IMR-90 (cell line): ENCODE measurements around the gene RAPGEF5. TPM values are rescaled to one million over a fixed set of nuclear protein-coding genes. Genes with fewer than 3 reads are reported as not detected.

ENCODE experiments used
- ATAC-seq: fragments of 200-7000 bp; cut with Tn5 transposase; 2 replicates; pipeline ENCODE4 v1.9.1; 2020; ENCODE audit warnings: low read depth, mild to moderate bottlenecking, moderate library complexity
- BruUV-seq: library from RNA; stranded (reverse); fragments of 400-500 nt; replicated peaks from 2 replicates; lab custom pipeline; 2021; lab: Mats Ljungman, UMichigan
- CTCF ChIA-PET: fragments of 300-600 bp; formaldehyde crosslinking; extraction: SDS; loops from one replicate; lab custom pipeline; 2021; ENCODE audit warnings: antibody characterized with exemption; lab: Yijun Ruan, JAX
- POLR2A ChIA-PET: fragments of 300-600 bp; sonication (Branson Sonifier 250); formaldehyde crosslinking; loops from one replicate; lab custom pipeline; 2022; ENCODE audit warnings: antibody characterized with exemption; ENCODE audit not compliant: unreplicated experiment; lab: Charles Lee
- DNase-seq: peaks from one replicate; pipeline ENCODE4 v3.0.0; 2013
- H2AFZ ChIP-seq: replicated peaks from 2 replicates; pipeline ENCODE3; 2013; ENCODE audit warnings: low read length, mild to moderate bottlenecking; ENCODE audit not compliant: poor library complexity
- H2AK5ac ChIP-seq: 2 replicates; pipeline ENCODE4 v1.6.1; 2013; ENCODE audit warnings: low read depth, low read length, inconsistent platforms
- H2AK9ac ChIP-seq: replicated peaks from 2 replicates; pipeline ENCODE3; 2013; ENCODE audit warnings: mild to moderate bottlenecking, low read depth, low read length, moderate library complexity; ENCODE audit not compliant: poor library complexity
- H2BK120ac ChIP-seq: 2 replicates; pipeline ENCODE4 v1.6.1; 2013; ENCODE audit warnings: low read depth, low read length, inconsistent platforms
- H2BK15ac ChIP-seq: 3 replicates; pipeline ENCODE4 v1.6.1; 2013; ENCODE audit warnings: low read depth, low read length, inconsistent platforms
- H2BK20ac ChIP-seq: 2 replicates; pipeline ENCODE4 v1.6.1; 2013; ENCODE audit warnings: low read depth, mild to moderate bottlenecking, inconsistent platforms, low read length, moderate library complexity
- H2BK5ac ChIP-seq: 2 replicates; pipeline ENCODE4 v1.6.1; 2013; ENCODE audit warnings: mild to moderate bottlenecking, low read depth, low read length, inconsistent platforms; ENCODE audit not compliant: poor library complexity, severe bottlenecking
- H3K14ac ChIP-seq: replicated peaks from 2 replicates; pipeline ENCODE4 v1.6.1; 2013; ENCODE audit warnings: low read depth, low read length, inconsistent platforms
- H3K18ac ChIP-seq: 2 replicates; pipeline ENCODE4 v1.6.1; 2013; ENCODE audit warnings: low read depth, low read length, control low read depth
- H3K23ac ChIP-seq: 2 replicates; pipeline ENCODE4 v1.6.1; 2013; ENCODE audit warnings: low read depth, low read length, inconsistent platforms
- H3K27ac ChIP-seq: 2 replicates; pipeline ENCODE4 v1.5.1; 2013; ENCODE audit warnings: mild to moderate bottlenecking, control low read depth, low read length; ENCODE audit not compliant: insufficient read depth
- H3K27me3 ChIP-seq: 2 replicates; pipeline ENCODE4 v1.6.1; 2013; ENCODE audit warnings: low read length; ENCODE audit not compliant: control insufficient read depth, insufficient read depth
- H3K36me3 ChIP-seq: 2 replicates; pipeline ENCODE4 v1.6.1; 2013; ENCODE audit warnings: low read length, mixed read lengths; ENCODE audit not compliant: control insufficient read depth, insufficient read depth
- H3K4ac ChIP-seq: 2 replicates; pipeline ENCODE4 v1.6.1; 2013; ENCODE audit warnings: low read depth, low read length, inconsistent platforms
- H3K4me1 ChIP-seq: 2 replicates; pipeline ENCODE4 v1.6.1; 2013; ENCODE audit warnings: low read length, mixed read lengths; ENCODE audit not compliant: control insufficient read depth, insufficient read depth
- H3K4me2 ChIP-seq: 2 replicates; pipeline ENCODE4 v1.6.1; 2013; ENCODE audit warnings: low read depth, mild to moderate bottlenecking, control low read depth, low read length, moderate library complexity
- H3K4me3 ChIP-seq: 2 replicates; pipeline ENCODE4 v1.5.1; 2013; ENCODE audit warnings: low read depth, mild to moderate bottlenecking, control low read depth, low read length, moderate library complexity; ENCODE audit not compliant: insufficient read depth
- H3K56ac ChIP-seq: 2 replicates; pipeline ENCODE4 v1.6.1; 2013; ENCODE audit warnings: low read length, inconsistent platforms; ENCODE audit not compliant: insufficient read depth; ENCODE audit errors: extremely low read depth
- H3K79me1 ChIP-seq, 2 experiments: 2 replicates each; pipeline ENCODE4 v1.6.1; 2013; ENCODE audit warnings: low read length in 2 of 2, inconsistent platforms in 1 of 2, low read depth in 1 of 2
- H3K9ac ChIP-seq: 2 replicates; pipeline ENCODE4 v1.6.1; 2013; ENCODE audit warnings: low read depth, low read length, control low read depth
- H3K9me1 ChIP-seq: 2 replicates; pipeline ENCODE4 v1.6.1; 2013; ENCODE audit warnings: low read length, inconsistent platforms; ENCODE audit not compliant: insufficient read depth
- H3K9me3 ChIP-seq: 2 replicates; pipeline ENCODE4 v1.6.1; 2013; ENCODE audit warnings: low read length; ENCODE audit not compliant: control insufficient read depth, insufficient read depth
- H4K20me1 ChIP-seq: 2 replicates; pipeline ENCODE4 v1.6.1; 2013; ENCODE audit warnings: low read length, inconsistent platforms; ENCODE audit not compliant: insufficient read depth
- H4K5ac ChIP-seq: 2 replicates; pipeline ENCODE4 v1.6.1; 2013; ENCODE audit warnings: mild to moderate bottlenecking, low read depth, low read length, control low read depth
- H4K8ac ChIP-seq, 2 experiments: 2 replicates each; pipeline ENCODE4 v1.6.1; 2013; ENCODE audit warnings: low read depth in 2 of 2, low read length in 2 of 2, control low read depth in 1 of 2, inconsistent platforms in 1 of 2
- H4K91ac ChIP-seq: 2 replicates; pipeline ENCODE4 v1.6.1; 2013; ENCODE audit warnings: low read depth, low read length, inconsistent platforms; ENCODE audit not compliant: insufficient read depth
- BHLHE40 ChIP-seq: fragments of 150-350 bp; IDR thresholded peaks from 2 replicates; pipeline ENCODE4 v1.6.1; 2016; ENCODE audit warnings: mild to moderate bottlenecking, low read depth, low read length
- CEBPB ChIP-seq: IDR thresholded peaks from 2 replicates; pipeline ENCODE4 v1.6.1; 2012; ENCODE audit warnings: low read depth, low read length, improper control_type of control experiment
- CHD1 ChIP-seq: IDR thresholded peaks from 2 replicates; pipeline ENCODE4 v1.6.1; 2012; ENCODE audit warnings: low read depth, low read length, improper control_type of control experiment
- FOS ChIP-seq: fragments of 150-350 bp; IDR thresholded peaks from 2 replicates; pipeline ENCODE4 v1.6.1; 2016; ENCODE audit warnings: low read depth, low read length
- MAFK ChIP-seq: IDR thresholded peaks from 2 replicates; pipeline ENCODE4 v1.6.1; 2012; ENCODE audit warnings: low read depth, low read length, improper control_type of control experiment
- MAZ ChIP-seq: IDR thresholded peaks from 2 replicates; pipeline ENCODE4 v1.6.1; 2012; ENCODE audit warnings: low read depth, mild to moderate bottlenecking, low read length, improper control_type of control experiment, moderate library complexity, borderline replicate concordance
- MXI1 ChIP-seq: IDR thresholded peaks from 2 replicates; pipeline ENCODE4 v1.6.1; 2012; ENCODE audit warnings: low read depth, mild to moderate bottlenecking, low read length, moderate library complexity, borderline replicate concordance
- NFE2L2 ChIP-seq: fragments of 150-350 bp; IDR thresholded peaks from 2 replicates; pipeline ENCODE4 v1.6.1; 2016; ENCODE audit warnings: low read depth, mild to moderate bottlenecking, low read length
- POLR2A ChIP-seq: IDR thresholded peaks from 2 replicates; pipeline ENCODE4 v1.6.1; 2012; ENCODE audit warnings: mild to moderate bottlenecking, low read depth, low read length
- RAD21 ChIP-seq: IDR thresholded peaks from 2 replicates; pipeline ENCODE4 v1.6.1; 2012; ENCODE audit warnings: low read length, improper control_type of control experiment
- RCOR1 ChIP-seq: IDR thresholded peaks from 2 replicates; pipeline ENCODE4 v1.6.1; 2012; ENCODE audit warnings: mild to moderate bottlenecking, low read length, improper control_type of control experiment; ENCODE audit not compliant: insufficient replicate concordance
- RFX5 ChIP-seq: IDR thresholded peaks from 2 replicates; pipeline ENCODE4 v1.8.0; 2012; ENCODE audit warnings: low read depth, mild to moderate bottlenecking, low read length, moderate library complexity
- SMC3 ChIP-seq: fragments of 150-350 bp; IDR thresholded peaks from 2 replicates; pipeline ENCODE4 v1.6.1; 2016; ENCODE audit warnings: low read depth, mild to moderate bottlenecking, antibody characterized with exemption, low read length, moderate library complexity
- USF2 ChIP-seq: fragments of 150-350 bp; IDR thresholded peaks from 2 replicates; pipeline ENCODE4 v1.6.1; 2017; ENCODE audit warnings: mild to moderate bottlenecking, antibody characterized with exemption, low read length, low read depth
- WGBS, 2 experiments: methylation state at CpG; one replicate each; pipeline versions ENCODE4 v1.1.5 to v1.1.7; 2013; ENCODE audit warnings: missing lambda C conversion rate in 2 of 2; ENCODE audit not compliant: insufficient read length in 1 of 2; ENCODE audit errors: extremely low coverage in 2 of 2; 5-methylcytosine and 5-hydroxymethylcytosine counted together
- dilution Hi-C: fragments of 300-500 bp; cut with HindIII; formaldehyde crosslinking; loops from one replicate; pipeline ENCODE4 v1.14.3; 2018; ENCODE audit warnings: low sequenced_read_pairs; ENCODE audit not compliant: unreplicated experiment
- in situ Hi-C: fragments of 300-500 bp; cut with MboI; formaldehyde crosslinking; loops from 3 replicates; pipeline ENCODE4 v1.14.3; 2019; ENCODE audit warnings: low sequenced_read_pairs, inconsistent platforms, mixed read lengths
- intact Hi-C: fragments of 100-400 bp; cut with micrococcal nuclease; formaldehyde crosslinking; loops from 2 replicates; pipeline ENCODE4 v1.10.0; 2022
- polyA plus RNA-seq, 3 experiments: library from polyadenylated mRNA; depleted of rRNA; stranded (reverse); fragments of >200 nt; gene quantifications; 2 replicates each; pipeline ENCODE4 v1.2.3, GENCODE V29; 2012; ENCODE audit warnings: low replicate concordance in 1 of 3
- total RNA-seq: library from RNA; depleted of rRNA; stranded (reverse); fragments of >200 nt; gene quantifications from 2 replicates; pipeline ENCODE4 v1.2.3, GENCODE V29; 2012
- TF ChIP-seq, protein P1 (sequence below): conservative IDR thresholded peaks from 2 replicates; pipeline ENCODE4 v1.5.1; 2012; ENCODE audit warnings: mild to moderate bottlenecking, low read depth, low read length, improper control_type of control experiment
- TF ChIP-seq, protein P2 (sequence below): fragments of 150-350 bp; IDR thresholded peaks from 2 replicates; pipeline ENCODE4 v1.6.1; 2016; ENCODE audit warnings: low read depth, mild to moderate bottlenecking, low read length, moderate library complexity, borderline replicate concordance

Gene RAPGEF5
- total and polyA plus RNA-seq, 2 of the 4 experiments (the other 2 are of a cell fraction), result 0.05 to 0.18 TPM

DNA sequence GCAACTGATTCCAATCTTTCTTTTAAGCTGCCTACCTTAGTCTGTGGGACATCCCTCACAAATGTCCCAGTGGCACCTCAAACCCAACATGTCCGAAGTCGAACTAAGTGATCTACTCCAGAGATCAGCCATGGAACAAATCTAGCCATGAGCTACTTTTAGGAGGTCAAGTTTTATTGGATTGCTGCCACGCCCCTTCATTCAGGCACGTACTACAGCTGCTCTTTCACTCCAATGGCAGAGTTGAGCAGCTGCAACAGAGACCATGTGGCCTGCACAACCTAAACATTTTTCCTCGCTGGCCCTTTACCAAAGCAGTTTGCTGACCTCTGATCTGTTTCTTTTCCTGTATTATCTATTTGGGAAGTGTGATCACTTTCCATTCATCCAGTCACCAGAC is 218.8 kb downstream of the RAPGEF5 start:
- H3K4me2 ChIP-seq, result no peak overlapping the region
- H4K91ac ChIP-seq, result no peak overlapping the region
- WGBS, 2 experiments, result no CpG with 5 or more reads among the region's 5 CpGs
- no peak overlapping the region for H3K4ac ChIP-seq
- no TSS peak for BruUV-seq
- POLR2A ChIA-PET, result no interaction called here
- H3K56ac ChIP-seq, result no peak overlapping the region
- no peak overlapping the region for H2AK9ac ChIP-seq
- H4K8ac ChIP-seq, result no peak overlapping the region
- H2BK5ac ChIP-seq, result no peak overlapping the region
- H3K9ac ChIP-seq, result no peak overlapping the region
- no peak overlapping the region for H2BK120ac ChIP-seq
- no peaks in the 10 kb centered on the region for H3K9me3 ChIP-seq
- TF ChIP-seq SMC3 (no peak), CEBPB (no peak), MAFK (no peak), POLR2A (no peak), USF2 (no peak), MXI1 (no peak), NFE2L2 (no peak), RFX5 (no peak), CHD1 (no peak), BHLHE40 (no peak), RAD21 (no peak), FOS (no peak), RCOR1 (no peak), MAZ (no peak)
- TF ChIP-seq, protein P1, sequence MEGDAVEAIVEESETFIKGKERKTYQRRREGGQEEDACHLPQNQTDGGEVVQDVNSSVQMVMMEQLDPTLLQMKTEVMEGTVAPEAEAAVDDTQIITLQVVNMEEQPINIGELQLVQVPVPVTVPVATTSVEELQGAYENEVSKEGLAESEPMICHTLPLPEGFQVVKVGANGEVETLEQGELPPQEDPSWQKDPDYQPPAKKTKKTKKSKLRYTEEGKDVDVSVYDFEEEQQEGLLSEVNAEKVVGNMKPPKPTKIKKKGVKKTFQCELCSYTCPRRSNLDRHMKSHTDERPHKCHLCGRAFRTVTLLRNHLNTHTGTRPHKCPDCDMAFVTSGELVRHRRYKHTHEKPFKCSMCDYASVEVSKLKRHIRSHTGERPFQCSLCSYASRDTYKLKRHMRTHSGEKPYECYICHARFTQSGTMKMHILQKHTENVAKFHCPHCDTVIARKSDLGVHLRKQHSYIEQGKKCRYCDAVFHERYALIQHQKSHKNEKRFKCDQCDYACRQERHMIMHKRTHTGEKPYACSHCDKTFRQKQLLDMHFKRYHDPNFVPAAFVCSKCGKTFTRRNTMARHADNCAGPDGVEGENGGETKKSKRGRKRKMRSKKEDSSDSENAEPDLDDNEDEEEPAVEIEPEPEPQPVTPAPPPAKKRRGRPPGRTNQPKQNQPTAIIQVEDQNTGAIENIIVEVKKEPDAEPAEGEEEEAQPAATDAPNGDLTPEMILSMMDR, result no peak
- TF ChIP-seq, protein P2, sequence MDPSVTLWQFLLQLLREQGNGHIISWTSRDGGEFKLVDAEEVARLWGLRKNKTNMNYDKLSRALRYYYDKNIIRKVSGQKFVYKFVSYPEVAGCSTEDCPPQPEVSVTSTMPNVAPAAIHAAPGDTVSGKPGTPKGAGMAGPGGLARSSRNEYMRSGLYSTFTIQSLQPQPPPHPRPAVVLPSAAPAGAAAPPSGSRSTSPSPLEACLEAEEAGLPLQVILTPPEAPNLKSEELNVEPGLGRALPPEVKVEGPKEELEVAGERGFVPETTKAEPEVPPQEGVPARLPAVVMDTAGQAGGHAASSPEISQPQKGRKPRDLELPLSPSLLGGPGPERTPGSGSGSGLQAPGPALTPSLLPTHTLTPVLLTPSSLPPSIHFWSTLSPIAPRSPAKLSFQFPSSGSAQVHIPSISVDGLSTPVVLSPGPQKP, result no peak
- no peak overlapping the region for H3K4me3 ChIP-seq
- no peak overlapping the region for H3K18ac ChIP-seq
- CTCF ChIA-PET, result no interaction called here
- H2BK20ac ChIP-seq, result no peak overlapping the region
- H4K5ac ChIP-seq, result no peak overlapping the region
- no peaks in the 10 kb centered on the region for H3K9me1 ChIP-seq
- peaks cover 2% of the 10 kb centered on the region for H3K27me3 ChIP-seq
- no peak for ATAC-seq
- H4K20me1 ChIP-seq, result no peaks in the 10 kb centered on the region
- intact Hi-C loops (no loop called here), dilution Hi-C loops (no loop called here), in situ Hi-C loops (no loop called here)
- H2AFZ ChIP-seq, result no peak overlapping the region
- no peak overlapping the region for H2BK15ac ChIP-seq
- H3K14ac ChIP-seq, result no peak overlapping the region
- H2AK5ac ChIP-seq, result no peak overlapping the region
- H3K4me1 ChIP-seq, result no peaks in the 10 kb centered on the region
- no peaks in the 10 kb centered on the region for H3K36me3 ChIP-seq
- H3K23ac ChIP-seq, result no peak overlapping the region
- H3K27ac ChIP-seq, result no peak overlapping the region
- H3K79me1 ChIP-seq, result no peaks in the 10 kb centered on the region
- no peak for DNase-seq
